Activated T-helper 17 cell treated with anti-CD3 and anti-CD28 coated beads, Interleukin-2, amount 50 U/mL, for 72 hours (primary cell): ENCODE results near the gene TTL. TPM values are rescaled to one million over a fixed set of nuclear protein-coding genes. Genes with fewer than 3 reads are reported as not detected.
"Not testable (repeated sequence)": the region's sequence is repeated elsewhere in the genome, so short reads cannot be mapped to it uniquely, and the experiment has no call there.

Source experiments
- ATAC-seq: fragments of 150-1000 bp; cut with Tn5 transposase; replicated peaks from 2 replicates; pipeline ENCODE4 v1.10.0; 2021; ENCODE audit warnings: mild to moderate bottlenecking, moderate library complexity
- H3K27ac Mint-ChIP-seq: one replicate; pipeline ENCODE4 v1.8.0; 2022; ENCODE audit warnings: mixed read lengths
- H3K27me3 Mint-ChIP-seq: one replicate; pipeline ENCODE4 v1.8.0; 2022; ENCODE audit warnings: mixed read lengths
- H3K36me3 Mint-ChIP-seq: one replicate; pipeline ENCODE4 v1.8.0; 2022; ENCODE audit warnings: low read depth, mild to moderate bottlenecking, mixed read lengths
- H3K4me1 Mint-ChIP-seq: one replicate; pipeline ENCODE4 v1.8.0; 2022; ENCODE audit warnings: mixed read lengths
- H3K4me3 Mint-ChIP-seq: one replicate; pipeline ENCODE4 v1.8.0; 2022; ENCODE audit warnings: mild to moderate bottlenecking, mixed read lengths
- H3K9me3 Mint-ChIP-seq: one replicate; pipeline ENCODE4 v1.8.0; 2022; ENCODE audit warnings: mixed read lengths
- total RNA-seq, 2 donors: library from RNA; stranded (reverse); gene quantifications; one replicate each; pipeline ENCODE4 v1.2.3, GENCODE V29; 2022

The TTL gene
- total RNA-seq, 2 donors from 2014 or later = 12.7 to 28.1 TPM

GRCh38 chr2:112566104-112566503 lies 84.1 kb downstream of the TTL start:
- Mint-ChIP-seq H3K36me3 (peaks cover 100% of the 10 kb centered on the region), H3K4me1 (peaks cover 6% of the 10 kb centered on the region), H3K27ac (no peak overlapping the region), H3K4me3 (no peak overlapping the region), H3K9me3 (peaks cover 3% of the 10 kb centered on the region), H3K27me3 (no peaks in the 10 kb centered on the region)
- ATAC-seq = peak; percentile 31

- ATAC-seq, H3K4me1 Mint-ChIP-seq, H3K9me3 Mint-ChIP-seq, H3K4me3 Mint-ChIP-seq, H3K27ac Mint-ChIP-seq, H3K27me3 Mint-ChIP-seq: not testable (repeated sequence)
- peaks cover 100% of the 10 kb centered on the region for H3K36me3 Mint-ChIP-seq
Measured at GRCh38 chr2:112566508-112566907, 84.6 kb downstream of the TTL start.

- Mint-ChIP-seq H3K36me3 (peaks cover 100% of the 10 kb centered on the region), H3K4me3 (no peak overlapping the region), H3K4me1 (no peaks in the 10 kb centered on the region), H3K27ac (no peak overlapping the region), H3K27me3 (no peaks in the 10 kb centered on the region), H3K9me3 (peaks cover 3% of the 10 kb centered on the region)
- ATAC-seq = no peak
Measured at GRCh38 chr2:112572005-112572404, 90.0 kb downstream of the TTL start.

- Mint-ChIP-seq H3K27ac (no peak overlapping the region), H3K9me3 (no peaks in the 10 kb centered on the region), H3K4me3 (no peak overlapping the region), H3K36me3 (peaks cover 46% of the 10 kb centered on the region), H3K27me3 (no peaks in the 10 kb centered on the region), H3K4me1 (no peaks in the 10 kb centered on the region)
- no peak for ATAC-seq
Measured at GRCh38 chr2:112577756-112578155, 95.8 kb downstream of the TTL start.

- ATAC-seq = no peak
- H3K27ac Mint-ChIP-seq = no peak overlapping the region
Measured at GRCh38 chr2:112579241-112579640, 97.3 kb downstream of the TTL start.

GRCh38 chr2:112580084-112580483 lies 98.1 kb downstream of the TTL start:
- peaks cover 34% of the 10 kb centered on the region for H3K36me3 Mint-ChIP-seq
- no peak overlapping the region for H3K27ac Mint-ChIP-seq
- H3K4me3 Mint-ChIP-seq = no peak overlapping the region
- peaks cover 8% of the 10 kb centered on the region for H3K4me1 Mint-ChIP-seq
- no peak for ATAC-seq
- H3K9me3 Mint-ChIP-seq = peaks cover 3% of the 10 kb centered on the region
- H3K27me3 Mint-ChIP-seq = no peaks in the 10 kb centered on the region

More at GRCh38 chr2:112579241-112579640, 97.3 kb downstream of the TTL start:
- H3K9me3 Mint-ChIP-seq = peaks cover 3% of the 10 kb centered on the region
- H3K4me1 Mint-ChIP-seq = peaks cover 5% of the 10 kb centered on the region
- H3K27me3 Mint-ChIP-seq = no peaks in the 10 kb centered on the region
- peaks cover 34% of the 10 kb centered on the region for H3K36me3 Mint-ChIP-seq
- no peak overlapping the region for H3K4me3 Mint-ChIP-seq

GRCh38 chr2:112582314-112582746 lies 100.4 kb downstream of the TTL start:
- peak overlapping the region; percentile 63 for H3K27ac Mint-ChIP-seq
- no peaks in the 10 kb centered on the region for H3K27me3 Mint-ChIP-seq
- peak overlapping the region; percentile 91 for H3K4me3 Mint-ChIP-seq
- peaks cover 19% of the 10 kb centered on the region for H3K4me1 Mint-ChIP-seq
- peak; percentile 10 for ATAC-seq
- H3K9me3 Mint-ChIP-seq = peaks cover 3% of the 10 kb centered on the region
- peaks cover 25% of the 10 kb centered on the region for H3K36me3 Mint-ChIP-seq

GRCh38 chr2:112583497-112584133 lies 101.7 kb downstream of the TTL start:
- H3K36me3 Mint-ChIP-seq = peaks cover 31% of the 10 kb centered on the region
- H3K27me3 Mint-ChIP-seq = no peaks in the 10 kb centered on the region
- peaks cover 19% of the 10 kb centered on the region for H3K4me1 Mint-ChIP-seq
- H3K9me3 Mint-ChIP-seq = peaks cover 3% of the 10 kb centered on the region
- peak overlapping the region; percentile 99 for H3K27ac Mint-ChIP-seq
- no peak for ATAC-seq
- peak overlapping the region; percentile 91 for H3K4me3 Mint-ChIP-seq

- no peaks in the 10 kb centered on the region for H3K27me3 Mint-ChIP-seq
- peak within 1 kb of the TSS; percentile 99 for H3K27ac Mint-ChIP-seq
- ATAC-seq = peak; percentile 92
- peaks cover 3% of the 10 kb centered on the region for H3K9me3 Mint-ChIP-seq
- peaks cover 34% of the 10 kb centered on the region for H3K36me3 Mint-ChIP-seq
- peak within 1 kb of the TSS; percentile 91 for H3K4me3 Mint-ChIP-seq
- peaks cover 19% of the 10 kb centered on the region for H3K4me1 Mint-ChIP-seq
Measured at GRCh38 chr2:112584134-112584890, 102.4 kb downstream of the TTL start, which contains the start of gene CHCHD5. CHCHD5 (plus strand) TSS chr2:112584609; CDS start chr2:112584648, 39 bp downstream.

- H3K27ac Mint-ChIP-seq = peak overlapping the region; percentile 99
- H3K4me3 Mint-ChIP-seq = peak overlapping the region; percentile 91
- ATAC-seq = no peak
- peaks cover 3% of the 10 kb centered on the region for H3K9me3 Mint-ChIP-seq
- H3K36me3 Mint-ChIP-seq = peaks cover 39% of the 10 kb centered on the region
- H3K27me3 Mint-ChIP-seq = no peaks in the 10 kb centered on the region
- H3K4me1 Mint-ChIP-seq = peaks cover 19% of the 10 kb centered on the region
Measured at GRCh38 chr2:112584891-112585250, 102.9 kb downstream of the TTL start.

- H3K27me3 Mint-ChIP-seq = no peaks in the 10 kb centered on the region
- no peak for ATAC-seq
- peak overlapping the region; percentile 91 for H3K4me3 Mint-ChIP-seq
- peaks cover 44% of the 10 kb centered on the region for H3K36me3 Mint-ChIP-seq
- peaks cover 19% of the 10 kb centered on the region for H3K4me1 Mint-ChIP-seq
- H3K9me3 Mint-ChIP-seq = peaks cover 3% of the 10 kb centered on the region
- H3K27ac Mint-ChIP-seq = peak overlapping the region; percentile 99
Measured at GRCh38 chr2:112585400-112585799, 103.4 kb downstream of the TTL start.

- no peak for ATAC-seq
- peak overlapping the region; percentile 99 for H3K27ac Mint-ChIP-seq
- peak overlapping the region; percentile 91 for H3K4me3 Mint-ChIP-seq
- H3K4me1 Mint-ChIP-seq = peaks cover 19% of the 10 kb centered on the region
- H3K36me3 Mint-ChIP-seq = peaks cover 46% of the 10 kb centered on the region
- peaks cover 3% of the 10 kb centered on the region for H3K9me3 Mint-ChIP-seq
- no peaks in the 10 kb centered on the region for H3K27me3 Mint-ChIP-seq
Measured at GRCh38 chr2:112585873-112586464, 104.0 kb downstream of the TTL start.

GRCh38 chr2:112588611-112589045 lies 106.7 kb downstream of the TTL start:
- ATAC-seq = no peak
- Mint-ChIP-seq H3K27me3 (no peaks in the 10 kb centered on the region), H3K9me3 (peaks cover under 1% of the 10 kb centered on the region), H3K36me3 (peaks cover 52% of the 10 kb centered on the region), H3K4me3 (no peak overlapping the region), H3K27ac (no peak overlapping the region), H3K4me1 (peaks cover 16% of the 10 kb centered on the region)
